ENCODE data around the gene CADPS2.

DNA sequence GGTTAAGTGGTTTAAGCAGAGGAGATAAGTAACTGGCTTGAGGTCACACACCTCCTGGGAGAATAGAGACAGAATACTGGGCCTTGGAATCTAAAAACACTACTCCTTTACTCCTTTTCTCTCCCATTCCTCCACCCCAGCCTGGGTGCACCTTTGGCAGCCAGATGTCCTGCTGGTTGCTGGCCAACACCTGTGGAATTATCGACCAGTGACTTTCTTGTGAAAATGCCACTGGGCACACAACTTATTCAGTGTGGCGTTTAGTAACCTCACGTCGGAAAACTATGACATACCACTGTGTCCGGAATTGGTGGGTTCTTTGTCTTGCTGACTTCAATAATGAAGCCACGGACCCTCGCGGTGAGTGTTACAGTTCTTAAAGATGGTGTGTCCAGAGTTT, 213.7 kb downstream of the CADPS2 start:
- TF ChIP-seq, protein P1, sequence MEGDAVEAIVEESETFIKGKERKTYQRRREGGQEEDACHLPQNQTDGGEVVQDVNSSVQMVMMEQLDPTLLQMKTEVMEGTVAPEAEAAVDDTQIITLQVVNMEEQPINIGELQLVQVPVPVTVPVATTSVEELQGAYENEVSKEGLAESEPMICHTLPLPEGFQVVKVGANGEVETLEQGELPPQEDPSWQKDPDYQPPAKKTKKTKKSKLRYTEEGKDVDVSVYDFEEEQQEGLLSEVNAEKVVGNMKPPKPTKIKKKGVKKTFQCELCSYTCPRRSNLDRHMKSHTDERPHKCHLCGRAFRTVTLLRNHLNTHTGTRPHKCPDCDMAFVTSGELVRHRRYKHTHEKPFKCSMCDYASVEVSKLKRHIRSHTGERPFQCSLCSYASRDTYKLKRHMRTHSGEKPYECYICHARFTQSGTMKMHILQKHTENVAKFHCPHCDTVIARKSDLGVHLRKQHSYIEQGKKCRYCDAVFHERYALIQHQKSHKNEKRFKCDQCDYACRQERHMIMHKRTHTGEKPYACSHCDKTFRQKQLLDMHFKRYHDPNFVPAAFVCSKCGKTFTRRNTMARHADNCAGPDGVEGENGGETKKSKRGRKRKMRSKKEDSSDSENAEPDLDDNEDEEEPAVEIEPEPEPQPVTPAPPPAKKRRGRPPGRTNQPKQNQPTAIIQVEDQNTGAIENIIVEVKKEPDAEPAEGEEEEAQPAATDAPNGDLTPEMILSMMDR (conservative IDR thresholded peaks at IDR 0.05; ENCODE audit: low read depth, low read length): no peak
- TF ChIP-seq CEBPB (IDR thresholded peaks at IDR 0.05; ENCODE audit: low read depth, low read length): no peak
- no peak for TF ChIP-seq FOS (IDR thresholded peaks at IDR 0.05; ENCODE audit: low read depth, low read length)
- TF ChIP-seq CHD1 (IDR thresholded peaks at IDR 0.05; ENCODE audit: low read depth, low read length): no peak
- no peak for TF ChIP-seq SMC3 (IDR thresholded peaks at IDR 0.05; ENCODE audit: low read depth, low read length)
- no peak for TF ChIP-seq POLR2A (IDR thresholded peaks at IDR 0.05; ENCODE audit: low read depth, low read length)
- TF ChIP-seq RFX5 (IDR thresholded peaks at IDR 0.05; ENCODE audit: low read depth, low read length): no peak
- TF ChIP-seq RAD21 (IDR thresholded peaks at IDR 0.05; ENCODE audit: low read length): no peak
